Activated CD8-positive, alpha-beta memory T cell treated with anti-CD3 and anti-CD28 coated beads, Interleukin-2, amount 10 ng/mL, durations not matched to agents 7 days and 5 days (primary cell): ENCODE measurements around the gene CMTM8. TPM values are rescaled to one million over a fixed set of nuclear protein-coding genes. Genes with fewer than 3 reads are reported as not detected.
A peak's percentile ranks its signal among the peaks of the same experiment; 100 is the strongest.

Experiments used
- ATAC-seq: fragments of 150-1000 bp; cut with Tn5 transposase; one replicate; pipeline ENCODE4 v1.10.0; 2021; ENCODE audit warnings: moderate library complexity
- CTCF ChIA-PET: fragments of 350-600 bp; sonication (Branson Sonifier 250); formaldehyde crosslinking; loops from one replicate; lab custom pipeline; 2021; ENCODE audit warnings: antibody characterized with exemption; lab: Charles Lee
- DNase-seq: peaks from one replicate; pipeline ENCODE4 v3.0.0-alpha.2; 2020
- H3K27ac Mint-ChIP-seq: one replicate; pipeline ENCODE4 v1.8.0; 2021; ENCODE audit warnings: mild to moderate bottlenecking, mixed read lengths
- H3K27me3 Mint-ChIP-seq: one replicate; pipeline ENCODE4 v1.8.0; 2021; ENCODE audit warnings: mixed read lengths
- H3K36me3 Mint-ChIP-seq: one replicate; pipeline ENCODE4 v1.8.0; 2021; ENCODE audit warnings: mild to moderate bottlenecking, mixed read lengths
- H3K4me1 Mint-ChIP-seq: one replicate; pipeline ENCODE4 v1.8.0; 2021; ENCODE audit warnings: mixed read lengths
- H3K4me3 Mint-ChIP-seq: one replicate; pipeline ENCODE4 v1.8.0; 2021; ENCODE audit warnings: mild to moderate bottlenecking, moderate library complexity, mixed read lengths
- H3K9me3 Mint-ChIP-seq: one replicate; pipeline ENCODE4 v1.8.0; 2022; ENCODE audit warnings: low read depth, mixed read lengths
- total RNA-seq, 2 experiments: library from RNA; stranded (reverse); gene quantifications; one replicate each; pipeline ENCODE4 v1.2.3, GENCODE V29; 2021

The CMTM8 gene
- total RNA-seq, 2 experiments from 2014 or later, result 4.0 to 4.4 TPM

- H3K9me3 Mint-ChIP-seq, result peaks cover 5% of the 10 kb centered on the region
- H3K4me1 Mint-ChIP-seq, result peaks cover 16% of the 10 kb centered on the region
- peak; percentile 62 for DNase-seq
- ATAC-seq, result peak; percentile 46
- no peak overlapping the region for H3K27ac Mint-ChIP-seq
- CTCF ChIA-PET, result interaction anchor here (0.5 to 3.0 kb wide), 14 partner anchors 8 to 193 kb away, joined by 3 to 14 read pairs (median 3); no protein-coding TSS in a partner anchor
- peak overlapping the region; percentile 77 for H3K4me3 Mint-ChIP-seq
- peaks cover 28% of the 10 kb centered on the region for H3K27me3 Mint-ChIP-seq
- H3K36me3 Mint-ChIP-seq, result peaks cover 13% of the 10 kb centered on the region
Observed at GRCh38 chr3:32240159-32240545, 1.7 kb downstream of the CMTM8 start.

GRCh38 chr3:32241100-32241499 lies 2.6 kb downstream of the CMTM8 start:
- H3K36me3 Mint-ChIP-seq, result peaks cover 10% of the 10 kb centered on the region
- CTCF ChIA-PET, result interaction anchor here (0.8 to 3.0 kb wide), 6 partner anchors 13 to 134 kb away, joined by 3 to 14 read pairs (median 3); no protein-coding TSS in a partner anchor
- H3K4me3 Mint-ChIP-seq, result no peak overlapping the region
- ATAC-seq (no peak), DNase-seq (no peak)
- H3K9me3 Mint-ChIP-seq, result peaks cover 5% of the 10 kb centered on the region
- H3K27ac Mint-ChIP-seq, result no peak overlapping the region
- peaks cover 28% of the 10 kb centered on the region for H3K27me3 Mint-ChIP-seq
- peaks cover 21% of the 10 kb centered on the region for H3K4me1 Mint-ChIP-seq

- no peak overlapping the region for H3K27ac Mint-ChIP-seq
- ATAC-seq (no peak), DNase-seq (no peak)
- H3K4me1 Mint-ChIP-seq, result peaks cover 25% of the 10 kb centered on the region
- CTCF ChIA-PET, result interaction anchor here (1.1 kb wide), 1 partner anchor 10 kb away, joined by 3 read pairs; no protein-coding TSS in a partner anchor
- peaks cover 3% of the 10 kb centered on the region for H3K36me3 Mint-ChIP-seq
- peaks cover 8% of the 10 kb centered on the region for H3K27me3 Mint-ChIP-seq
- H3K9me3 Mint-ChIP-seq, result no peaks in the 10 kb centered on the region
- no peak overlapping the region for H3K4me3 Mint-ChIP-seq
Observed at GRCh38 chr3:32243519-32243918, 5.0 kb downstream of the CMTM8 start.

GRCh38 chr3:32245200-32245599 lies 6.7 kb downstream of the CMTM8 start:
- Mint-ChIP-seq H3K27ac (no peak overlapping the region), H3K9me3 (no peaks in the 10 kb centered on the region), H3K4me3 (no peak overlapping the region), H3K4me1 (peaks cover 22% of the 10 kb centered on the region), H3K36me3 (peaks cover 3% of the 10 kb centered on the region), H3K27me3 (no peaks in the 10 kb centered on the region)
- no peak for DNase-seq
- CTCF ChIA-PET, result no interaction called here
- no peak for ATAC-seq

GRCh38 chr3:32246079-32246675 lies 7.7 kb downstream of the CMTM8 start:
- no peak overlapping the region for H3K27ac Mint-ChIP-seq
- peaks cover 21% of the 10 kb centered on the region for H3K4me1 Mint-ChIP-seq
- no peak for ATAC-seq
- CTCF ChIA-PET, result no interaction called here
- no peak for DNase-seq
- H3K27me3 Mint-ChIP-seq, result no peaks in the 10 kb centered on the region
- no peak overlapping the region for H3K4me3 Mint-ChIP-seq
- H3K9me3 Mint-ChIP-seq, result no peaks in the 10 kb centered on the region
- H3K36me3 Mint-ChIP-seq, result peaks cover 6% of the 10 kb centered on the region

GRCh38 chr3:32249184-32249782 lies 10.8 kb downstream of the CMTM8 start:
- CTCF ChIA-PET, result interaction anchor here (0.7 to 2.3 kb wide), 2 partner anchors 10 to 41 kb away, joined by 4 to 7 read pairs; partner anchors contain the start of gene CMTM8
- Mint-ChIP-seq H3K4me1 (peaks cover 21% of the 10 kb centered on the region), H3K4me3 (no peak overlapping the region), H3K27me3 (no peaks in the 10 kb centered on the region), H3K36me3 (peaks cover 5% of the 10 kb centered on the region), H3K27ac (peak overlapping the region; percentile 38), H3K9me3 (no peaks in the 10 kb centered on the region)
- ATAC-seq (no peak), DNase-seq (no peak)

- no peak overlapping the region for H3K27ac Mint-ChIP-seq
- H3K9me3 Mint-ChIP-seq, result peaks cover 2% of the 10 kb centered on the region
- CTCF ChIA-PET, result interaction anchor here (0.9 kb wide), 1 partner anchor 10 kb away, joined by 3 read pairs; no protein-coding TSS in a partner anchor
- peaks cover 21% of the 10 kb centered on the region for H3K4me1 Mint-ChIP-seq
- no peaks in the 10 kb centered on the region for H3K27me3 Mint-ChIP-seq
- peaks cover 9% of the 10 kb centered on the region for H3K36me3 Mint-ChIP-seq
- no peak for DNase-seq
- no peak for ATAC-seq
- no peak overlapping the region for H3K4me3 Mint-ChIP-seq
Observed at GRCh38 chr3:32254268-32254667, 15.8 kb downstream of the CMTM8 start.

- peaks cover 9% of the 10 kb centered on the region for H3K36me3 Mint-ChIP-seq
- DNase-seq (no peak), ATAC-seq (no peak)
- H3K27me3 Mint-ChIP-seq, result no peaks in the 10 kb centered on the region
- H3K9me3 Mint-ChIP-seq, result peaks cover 2% of the 10 kb centered on the region
- CTCF ChIA-PET, result interaction anchor here (0.6 kb wide), 1 partner anchor 234 kb away, joined by 3 read pairs; no protein-coding TSS in a partner anchor
- H3K27ac Mint-ChIP-seq, result no peak overlapping the region
- peaks cover 13% of the 10 kb centered on the region for H3K4me1 Mint-ChIP-seq
- no peak overlapping the region for H3K4me3 Mint-ChIP-seq
Observed at GRCh38 chr3:32255345-32255744, 16.9 kb downstream of the CMTM8 start.

GRCh38 chr3:32256206-32256605 lies 17.7 kb downstream of the CMTM8 start:
- Mint-ChIP-seq H3K4me1 (peaks cover 13% of the 10 kb centered on the region), H3K4me3 (no peak overlapping the region), H3K27me3 (no peaks in the 10 kb centered on the region), H3K36me3 (peaks cover 6% of the 10 kb centered on the region), H3K9me3 (peaks cover 2% of the 10 kb centered on the region), H3K27ac (no peak overlapping the region)
- ATAC-seq (no peak), DNase-seq (no peak)
- CTCF ChIA-PET, result no interaction called here

- ATAC-seq, result no peak
- no peak for DNase-seq
- Mint-ChIP-seq H3K27ac (no peak overlapping the region), H3K9me3 (peaks cover 2% of the 10 kb centered on the region), H3K27me3 (no peaks in the 10 kb centered on the region), H3K4me3 (no peak overlapping the region), H3K4me1 (peaks cover 13% of the 10 kb centered on the region), H3K36me3 (peaks cover 6% of the 10 kb centered on the region)
- CTCF ChIA-PET, result interaction anchor here (1.1 to 1.7 kb wide), 2 partner anchors 16 to 66 kb away, joined by 3 read pairs; no protein-coding TSS in a partner anchor
Observed at GRCh38 chr3:32257042-32257441, 18.6 kb downstream of the CMTM8 start.

GRCh38 chr3:32257641-32258438 lies 19.4 kb downstream of the CMTM8 start:
- Mint-ChIP-seq H3K27me3 (no peaks in the 10 kb centered on the region), H3K27ac (no peak overlapping the region), H3K4me1 (peaks cover 13% of the 10 kb centered on the region), H3K4me3 (no peak overlapping the region), H3K9me3 (peaks cover 2% of the 10 kb centered on the region), H3K36me3 (peaks cover 4% of the 10 kb centered on the region)
- CTCF ChIA-PET, result interaction anchor here (0.8 to 1.7 kb wide), 5 partner anchors 17 to 67 kb away, joined by 3 read pairs; no protein-coding TSS in a partner anchor
- ATAC-seq, result peak; percentile 20
- no peak for DNase-seq

GRCh38 chr3:32258869-32259268 lies 20.4 kb downstream of the CMTM8 start:
- no peak overlapping the region for H3K27ac Mint-ChIP-seq
- DNase-seq (no peak), ATAC-seq (no peak)
- CTCF ChIA-PET, result interaction anchor here (1.2 kb wide), 1 partner anchor 16 kb away, joined by 3 read pairs; no protein-coding TSS in a partner anchor
- peaks cover 4% of the 10 kb centered on the region for H3K36me3 Mint-ChIP-seq
- no peaks in the 10 kb centered on the region for H3K27me3 Mint-ChIP-seq
- H3K9me3 Mint-ChIP-seq, result peaks cover 2% of the 10 kb centered on the region
- H3K4me3 Mint-ChIP-seq, result no peak overlapping the region
- peaks cover 13% of the 10 kb centered on the region for H3K4me1 Mint-ChIP-seq

- Mint-ChIP-seq H3K9me3 (no peaks in the 10 kb centered on the region), H3K36me3 (no peaks in the 10 kb centered on the region), H3K27me3 (no peaks in the 10 kb centered on the region), H3K27ac (no peak overlapping the region), H3K4me3 (no peak overlapping the region), H3K4me1 (peaks cover 10% of the 10 kb centered on the region)
- DNase-seq (no peak), ATAC-seq (no peak)
- CTCF ChIA-PET, result no interaction called here
Observed at GRCh38 chr3:32261545-32261944, 23.1 kb downstream of the CMTM8 start.
